Stimulated activated CD8-positive, alpha-beta memory T cell treated with anti-CD3 and anti-CD28 coated beads, Interleukin-12 subunit alpha, Interleukin-12 subunit beta, amount 100 ng/mL, for 4 hours (primary cell): ENCODE results near the gene GPATCH2L.

Experiments
- DNase-seq: peaks from one replicate; pipeline ENCODE4 v3.0.0-alpha.2; 2020; ENCODE audit warnings: low read depth

The GPATCH2L gene

DNA sequence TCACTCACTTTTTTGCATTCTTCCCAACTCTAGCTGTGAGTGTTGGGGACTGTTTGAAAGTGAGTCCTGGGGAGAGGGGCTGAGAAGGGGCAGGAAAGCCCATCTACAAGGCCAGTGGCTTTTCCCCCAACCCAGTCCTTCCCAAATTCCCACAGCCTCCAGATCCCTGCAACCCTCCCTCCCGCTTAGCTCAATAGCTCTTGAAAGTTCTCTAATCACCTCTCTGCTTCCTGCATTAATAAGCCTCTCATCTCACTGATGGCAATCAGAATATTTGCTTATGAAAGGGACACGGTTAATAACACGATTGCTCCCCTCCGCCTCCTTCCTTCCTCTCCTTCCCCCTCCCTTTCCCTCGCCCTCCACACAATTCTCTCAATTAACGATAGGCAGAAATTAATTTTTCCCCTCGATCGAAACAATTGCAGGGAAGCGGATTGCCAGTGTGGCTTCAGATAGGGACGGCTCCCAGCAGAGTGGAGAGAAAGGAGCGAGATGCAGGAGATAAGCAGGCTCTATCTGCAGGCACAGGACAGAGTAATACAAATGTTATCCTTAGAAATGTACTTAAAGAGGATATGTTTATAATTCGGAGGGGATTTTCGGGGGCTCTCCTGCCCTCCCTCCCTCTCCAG, 15.1 kb upstream of the GPATCH2L start:
- DNase-seq = no peak

DNA sequence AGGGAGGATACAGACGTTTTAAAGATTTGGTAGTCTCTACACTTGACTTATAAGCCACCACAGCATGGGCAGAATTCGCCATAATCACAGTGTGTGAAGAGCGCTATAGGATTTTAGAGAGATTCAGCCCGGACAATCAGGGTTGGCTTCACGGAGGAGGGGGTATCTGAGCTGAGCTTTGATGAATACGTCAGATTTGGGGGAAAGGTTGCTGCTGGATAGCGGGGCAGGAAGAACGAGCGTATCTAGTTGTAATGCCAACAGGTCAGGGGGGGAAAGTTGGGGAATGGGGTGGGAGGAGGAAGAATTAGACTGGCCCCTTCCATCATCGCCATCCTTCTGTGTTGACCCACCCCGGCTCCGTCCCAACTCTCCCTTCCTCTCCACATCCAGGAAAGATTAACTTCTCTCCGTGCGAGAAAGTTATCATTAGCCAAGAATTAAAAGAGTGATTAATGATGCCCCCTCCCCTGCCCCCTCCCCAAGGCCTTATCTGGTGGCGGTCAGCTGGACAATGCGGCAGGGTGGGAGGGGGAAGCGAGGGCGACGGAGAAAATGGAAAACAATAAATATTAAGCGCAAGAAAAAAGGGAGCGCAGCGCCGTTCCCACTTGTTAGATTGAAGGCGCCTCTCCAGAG, 13.5 kb upstream of the GPATCH2L start:
- DNase-seq = no peak

DNA sequence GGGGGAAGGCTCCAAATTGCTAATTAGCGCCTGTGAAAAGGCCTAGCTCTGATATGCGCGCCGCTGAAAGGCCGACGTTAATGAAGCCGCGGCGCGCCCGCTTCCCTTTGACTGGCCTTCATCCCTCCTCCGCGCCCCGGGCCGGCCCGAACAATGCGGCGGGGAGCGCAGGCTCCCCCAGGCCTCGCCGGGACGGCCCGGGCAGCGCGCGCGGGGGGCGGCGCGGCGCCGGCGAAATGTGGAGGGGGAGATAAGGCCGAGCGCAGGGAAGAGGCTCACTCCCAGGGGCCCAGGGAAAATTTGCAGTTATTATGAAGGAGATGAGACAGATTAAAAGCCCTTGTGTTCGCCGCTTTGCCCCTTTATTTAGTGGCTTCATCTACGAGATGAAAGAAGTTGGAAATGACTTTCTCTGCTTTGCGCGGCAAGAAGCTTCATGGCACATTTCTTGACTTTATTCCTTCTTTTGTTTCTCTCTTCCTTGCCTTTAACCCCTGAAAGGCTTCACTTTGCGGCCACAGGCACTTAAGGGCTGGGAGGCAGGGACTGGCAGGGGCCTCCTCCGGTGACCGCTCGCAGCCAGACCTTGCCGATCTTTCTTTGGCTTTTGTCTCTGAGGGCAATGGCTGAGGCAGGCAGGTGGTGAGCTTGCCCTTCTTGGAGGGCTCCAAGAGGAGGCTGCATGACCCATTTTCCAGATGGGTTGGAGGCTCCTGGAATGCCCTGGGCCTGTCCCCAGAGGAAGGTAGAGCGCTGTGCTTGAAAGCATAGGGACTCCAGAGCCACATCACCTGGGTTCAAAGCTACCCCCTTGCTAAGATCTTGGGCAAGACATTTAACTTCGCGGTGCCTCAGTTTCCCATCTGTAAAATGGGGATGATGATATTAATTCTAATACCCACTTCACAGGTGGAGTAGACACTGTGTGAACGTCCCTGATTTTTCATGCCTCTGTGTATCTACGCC, 12.7 kb upstream of the GPATCH2L start:
- DNase-seq = no peak

DNA sequence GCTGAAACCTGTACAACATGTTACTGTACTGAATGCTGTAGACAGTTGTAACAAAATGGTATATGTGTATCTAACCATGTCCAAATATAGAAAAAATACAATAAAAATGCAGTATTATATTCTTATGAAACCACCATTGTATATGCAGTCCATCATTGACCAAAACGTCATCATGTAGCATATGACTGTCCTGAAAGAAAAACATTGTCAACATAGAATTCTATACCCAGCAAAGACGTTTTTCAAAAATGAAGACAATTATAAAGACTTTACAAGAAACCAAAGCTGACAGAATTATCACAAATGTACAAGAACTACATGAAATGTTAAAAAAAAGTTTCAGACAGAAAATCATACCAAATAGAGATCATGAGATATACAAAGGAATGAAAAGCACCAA, 8.1 kb upstream of the GPATCH2L start:
- DNase-seq = no peak

DNA sequence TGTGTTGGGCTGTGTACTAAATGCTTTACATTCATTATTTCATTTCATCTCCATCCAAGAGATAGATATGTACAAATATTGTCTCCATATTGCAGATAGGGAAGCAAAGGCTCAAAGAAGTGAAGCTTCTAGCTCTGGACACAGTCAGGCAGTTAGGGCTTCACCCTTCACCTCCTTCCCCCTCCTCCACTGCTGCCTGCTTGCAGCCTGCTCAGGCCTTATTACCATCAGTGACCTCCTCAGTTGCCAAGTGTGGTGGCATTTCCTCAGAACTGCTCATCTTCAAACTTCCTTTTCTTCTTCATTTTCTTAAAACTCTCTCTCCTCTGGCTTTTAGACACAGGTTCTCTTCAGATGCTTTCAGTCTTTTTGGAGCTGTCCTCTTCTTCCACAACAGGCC, 4.7 kb upstream of the GPATCH2L start:
- DNase-seq = no peak

DNA sequence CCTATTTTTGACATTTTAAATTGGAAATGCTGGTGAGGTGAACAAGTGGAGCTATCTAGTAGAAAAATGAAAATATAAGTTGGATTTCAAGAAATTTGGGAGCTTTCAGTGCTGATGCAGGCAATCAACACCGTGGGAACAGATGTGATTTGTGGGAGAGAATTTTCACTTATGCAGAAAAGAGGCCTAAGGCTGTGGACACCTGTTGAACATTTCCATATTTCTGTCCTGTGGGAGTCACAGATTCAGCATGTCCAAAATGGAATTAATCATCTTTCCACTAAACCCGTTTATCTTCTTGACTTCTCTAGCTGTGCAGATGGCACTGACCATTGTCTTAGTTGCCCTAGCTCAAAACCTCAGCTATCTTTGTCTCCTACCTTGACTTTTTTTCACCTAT, 2.5 kb upstream of the GPATCH2L start:
- no peak for DNase-seq

DNA sequence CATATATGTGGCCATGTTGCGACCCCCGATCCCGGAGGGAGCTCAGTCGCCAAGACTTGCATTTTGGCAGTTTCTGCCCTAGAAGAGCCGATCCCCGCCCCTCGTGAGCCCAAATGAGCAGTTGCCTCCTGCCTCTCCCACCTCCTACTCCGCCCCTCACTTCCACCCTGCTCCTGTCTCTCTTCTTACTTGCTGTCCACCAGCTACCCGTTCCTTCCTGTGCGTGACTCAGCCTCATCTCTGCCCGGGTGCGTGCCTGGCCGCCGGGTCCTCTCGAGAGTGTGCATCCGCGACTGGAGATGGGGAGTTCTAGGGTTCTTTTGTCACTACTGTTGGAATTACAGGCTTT, 585 bp downstream of the GPATCH2L start:
- DNase-seq = peak; percentile 59

DNA sequence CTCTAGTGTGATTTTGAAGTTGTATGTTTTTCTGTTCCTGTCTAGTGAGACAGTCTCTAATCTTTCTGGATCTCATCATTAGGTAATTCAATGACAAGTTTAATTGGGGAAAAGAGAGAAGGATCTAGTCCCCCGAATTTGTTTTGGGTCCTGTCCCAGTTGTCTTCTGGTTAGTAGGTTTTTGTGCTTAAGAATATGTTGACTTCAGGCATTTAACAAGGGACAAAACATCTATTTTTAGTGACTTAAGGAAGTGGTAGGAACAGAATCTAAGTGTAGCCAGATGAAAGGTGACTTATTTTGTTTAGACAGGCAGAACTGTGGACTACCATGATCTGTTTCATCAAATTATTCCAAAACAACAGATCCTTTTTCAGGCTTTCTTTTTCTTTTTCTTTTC, 2.2 kb downstream of the GPATCH2L start:
- DNase-seq = no peak

DNA sequence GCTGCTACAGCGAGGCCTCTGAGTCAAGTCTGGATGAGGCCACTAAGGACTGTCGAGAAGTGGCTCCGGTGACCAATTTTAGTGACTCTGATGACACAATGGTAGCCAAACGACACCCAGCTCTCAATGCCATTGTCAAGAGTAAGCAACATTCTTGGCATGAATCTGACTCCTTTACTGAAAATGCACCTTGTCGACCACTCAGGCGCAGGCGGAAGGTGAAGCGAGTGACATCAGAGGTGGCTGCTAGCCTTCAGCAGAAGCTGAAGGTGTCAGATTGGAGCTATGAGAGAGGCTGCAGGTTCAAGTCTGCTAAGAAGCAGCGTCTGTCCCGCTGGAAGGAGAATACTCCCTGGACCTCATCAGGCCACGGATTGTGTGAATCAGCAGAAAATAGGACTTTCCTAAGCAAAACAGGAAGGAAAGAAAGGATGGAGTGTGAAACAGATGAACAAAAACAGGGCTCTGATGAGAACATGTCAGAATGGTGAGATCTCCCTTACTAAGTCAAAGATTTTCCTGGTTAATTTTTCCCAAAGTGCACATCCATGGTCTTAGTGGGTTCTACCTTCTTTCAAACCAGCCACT, 2.9 kb downstream of the GPATCH2L start:
- no peak for DNase-seq

DNA sequence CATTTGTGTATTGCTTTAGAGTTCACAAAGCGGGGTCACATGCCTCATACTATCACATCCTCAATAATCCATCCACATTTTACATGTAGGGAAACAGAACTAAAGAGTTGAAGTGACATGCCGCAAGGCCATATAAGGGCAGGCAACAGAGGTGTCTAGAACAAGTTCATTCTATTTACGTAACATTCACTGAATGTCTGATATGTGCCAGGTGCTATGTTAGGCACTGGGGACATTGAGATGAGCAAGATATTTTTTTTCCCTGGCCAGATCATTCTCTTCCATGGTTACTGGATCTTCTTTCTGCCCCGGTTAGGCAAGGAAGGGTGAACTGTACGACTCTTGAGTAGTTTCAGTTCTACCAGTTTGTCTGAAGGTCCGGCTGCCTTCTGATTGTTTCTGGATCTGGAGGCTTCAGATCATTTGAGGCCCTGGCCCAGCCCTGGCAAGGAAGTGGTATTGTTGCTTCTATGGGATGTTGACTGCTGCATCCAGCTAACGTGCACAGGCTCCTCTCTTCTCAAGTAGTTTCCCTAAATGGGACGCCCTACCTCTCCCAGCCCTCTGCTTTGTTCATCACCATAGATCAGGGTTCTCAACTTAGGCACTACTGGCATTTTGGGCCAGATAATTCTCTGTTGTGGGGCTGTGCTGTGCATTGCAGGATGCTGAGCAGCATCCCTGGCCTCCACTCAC, 12.1 kb downstream of the GPATCH2L start:
- no peak for DNase-seq

DNA sequence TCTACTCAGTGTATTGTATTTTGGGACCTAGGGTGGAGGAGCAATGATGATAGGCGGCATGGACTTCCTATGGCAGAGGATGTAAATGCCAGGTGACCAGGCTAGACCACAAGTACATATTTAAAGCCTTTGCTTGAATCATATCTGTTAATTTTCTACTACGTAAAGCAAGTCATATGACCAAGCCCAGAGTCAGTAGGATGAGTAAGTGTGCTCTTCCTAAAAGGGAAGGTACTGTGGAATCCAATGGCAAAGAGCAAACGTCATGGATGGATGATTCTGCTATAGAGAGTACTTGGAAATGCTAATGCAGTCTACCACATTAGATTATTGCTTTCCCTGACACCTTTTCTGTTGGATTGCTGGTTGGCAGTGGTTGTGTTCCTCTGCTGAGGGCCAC, 16.8 kb downstream of the GPATCH2L start:
- DNase-seq = no peak

DNA sequence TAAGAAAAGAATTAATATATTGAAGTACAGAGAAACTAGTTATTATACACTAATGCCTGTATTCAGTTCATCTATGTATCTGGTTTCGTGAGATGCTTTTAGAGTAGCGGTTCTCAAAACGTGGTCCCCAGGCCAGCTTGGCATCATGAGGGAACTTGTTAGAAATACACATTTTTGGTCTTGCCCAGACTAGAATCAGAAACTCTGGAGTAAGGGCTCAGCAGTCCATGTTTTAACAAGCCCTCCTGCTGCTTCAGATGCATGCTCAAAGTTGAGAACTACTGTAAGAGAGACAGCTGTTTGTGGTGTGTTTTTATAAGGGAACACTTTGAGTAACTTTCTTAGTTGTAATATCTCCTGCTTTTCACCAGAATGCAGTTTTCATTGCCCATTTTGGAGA, 18.1 kb downstream of the GPATCH2L start:
- no peak for DNase-seq

DNA sequence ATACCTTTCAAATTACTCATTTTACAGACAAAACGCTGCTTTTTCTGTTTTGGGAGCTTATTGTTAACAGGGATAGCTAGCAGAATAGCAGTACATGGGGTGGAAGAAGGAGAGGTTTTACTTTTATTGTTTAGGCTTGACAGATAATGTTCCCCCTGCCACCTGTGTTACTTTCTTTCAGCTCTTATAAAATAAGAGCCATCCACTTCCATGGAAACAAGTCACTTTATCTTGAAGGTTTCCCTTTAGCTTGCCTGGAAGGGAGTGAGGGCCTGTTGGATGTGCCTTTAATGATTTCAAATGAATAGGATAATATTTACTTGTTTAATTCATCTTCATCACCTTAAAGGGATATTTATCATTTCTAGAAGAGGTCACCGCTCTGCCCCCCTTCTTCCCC, 23.3 kb downstream of the GPATCH2L start:
- no peak for DNase-seq

DNA sequence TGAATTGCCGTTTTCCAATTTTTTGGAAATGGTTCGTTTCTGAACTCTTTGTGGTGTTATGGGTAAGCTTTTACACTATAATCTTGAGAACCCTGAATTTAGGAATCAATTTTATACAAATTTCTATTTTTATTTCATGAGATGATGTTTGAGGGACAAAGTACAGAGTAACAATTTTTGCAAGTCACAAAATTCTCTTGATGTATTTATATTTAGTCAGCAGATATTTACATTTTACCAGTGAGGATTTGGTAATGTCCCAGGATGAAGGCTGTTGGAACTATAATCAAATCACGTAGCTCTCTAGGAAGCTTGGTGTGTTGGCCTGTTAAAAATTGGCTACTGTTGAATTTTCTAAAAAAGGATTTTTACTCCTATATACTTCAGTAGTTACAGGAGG, 24.2 kb downstream of the GPATCH2L start:
- DNase-seq = no peak

DNA sequence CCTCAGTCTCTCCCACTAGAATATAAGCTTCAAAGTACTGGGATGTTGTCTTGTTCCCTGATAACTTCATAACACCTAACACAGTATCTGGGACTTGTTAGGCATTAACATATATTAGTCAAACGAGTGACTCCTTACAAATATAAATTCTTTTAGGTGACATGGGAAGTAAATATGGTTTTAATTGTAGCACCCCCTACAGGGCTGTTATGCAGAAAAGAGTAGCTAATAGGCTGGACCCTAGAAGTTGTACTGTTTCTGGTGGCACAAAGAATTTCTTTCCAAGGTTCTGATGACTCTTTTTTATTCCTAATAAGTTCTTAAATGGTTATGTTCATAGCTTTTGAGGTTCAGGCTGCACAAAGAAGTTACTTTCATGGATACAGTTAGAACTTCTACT, 29.8 kb downstream of the GPATCH2L start:
- DNase-seq = no peak

DNA sequence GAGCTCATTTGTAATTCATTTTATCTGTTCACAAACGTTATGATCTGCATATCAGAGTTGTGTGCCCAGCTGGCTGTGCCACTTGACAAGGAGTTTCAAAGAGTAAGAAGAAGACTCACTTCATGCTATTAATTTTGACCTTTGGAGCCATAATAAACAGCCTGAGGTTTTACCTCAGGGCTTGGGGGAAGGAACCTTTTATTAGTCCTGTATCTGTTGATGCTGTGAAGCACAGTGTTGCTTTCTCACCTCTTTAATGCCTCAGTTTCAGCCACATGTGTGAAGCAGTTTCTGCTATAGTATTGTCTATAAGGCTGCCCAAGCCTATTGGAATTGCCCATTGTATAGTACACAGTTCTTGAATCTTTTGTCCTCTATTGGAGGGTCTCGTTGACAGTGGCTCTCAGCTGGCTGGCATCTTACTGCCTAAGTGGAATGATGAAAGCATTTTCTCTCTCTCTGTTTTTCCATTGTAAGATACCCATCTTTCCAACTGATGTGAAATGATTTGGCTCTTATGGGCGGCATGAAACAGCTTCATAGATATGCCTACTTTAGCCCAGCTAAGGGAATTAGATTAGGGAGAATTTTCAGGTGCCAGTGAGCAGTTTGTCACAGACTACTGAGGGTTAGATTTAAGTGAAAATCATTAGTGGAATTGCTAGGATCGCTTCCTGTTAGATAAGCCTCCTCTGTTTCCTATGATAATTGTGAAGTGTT, 34.7 kb downstream of the GPATCH2L start:
- DNase-seq = no peak

DNA sequence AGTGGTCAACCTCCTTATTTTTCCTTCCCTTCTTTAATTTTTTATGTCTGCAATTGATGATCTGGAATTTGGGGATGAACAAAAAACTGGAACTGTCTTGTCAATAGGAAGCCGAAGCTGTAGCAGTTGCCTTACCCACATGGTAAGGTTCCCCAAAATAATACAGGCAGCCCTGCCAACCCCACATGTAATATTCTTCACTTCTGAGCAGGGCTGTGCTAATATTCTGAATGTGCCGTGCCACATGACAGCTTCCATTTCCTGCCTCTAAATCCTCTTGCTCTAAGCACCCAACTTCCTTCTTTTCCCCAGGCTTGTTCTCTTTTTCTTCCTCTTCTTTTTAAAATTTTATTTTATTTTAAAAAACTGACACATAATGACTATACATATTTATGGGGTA, 39.6 kb downstream of the GPATCH2L start:
- DNase-seq = no peak

DNA sequence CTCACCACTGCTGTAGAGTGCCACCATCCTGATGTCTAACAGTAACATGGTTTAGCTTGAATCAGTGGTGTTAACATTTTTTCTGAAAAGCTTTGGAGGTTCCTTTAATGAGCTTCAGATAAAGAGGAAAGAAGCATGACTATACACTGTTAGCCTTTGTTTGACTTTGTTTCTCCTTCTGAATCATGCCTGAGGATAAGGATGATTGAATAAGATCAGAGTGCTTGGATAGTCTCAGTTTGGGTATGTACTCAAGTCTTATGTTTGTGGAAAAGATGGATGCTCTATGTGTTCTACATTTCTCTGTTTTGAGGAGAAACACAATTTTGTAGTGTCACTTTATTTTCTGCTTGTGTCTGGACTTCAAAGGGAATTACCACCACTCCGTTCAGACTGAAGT, 42.0 kb downstream of the GPATCH2L start:
- no peak for DNase-seq

DNA sequence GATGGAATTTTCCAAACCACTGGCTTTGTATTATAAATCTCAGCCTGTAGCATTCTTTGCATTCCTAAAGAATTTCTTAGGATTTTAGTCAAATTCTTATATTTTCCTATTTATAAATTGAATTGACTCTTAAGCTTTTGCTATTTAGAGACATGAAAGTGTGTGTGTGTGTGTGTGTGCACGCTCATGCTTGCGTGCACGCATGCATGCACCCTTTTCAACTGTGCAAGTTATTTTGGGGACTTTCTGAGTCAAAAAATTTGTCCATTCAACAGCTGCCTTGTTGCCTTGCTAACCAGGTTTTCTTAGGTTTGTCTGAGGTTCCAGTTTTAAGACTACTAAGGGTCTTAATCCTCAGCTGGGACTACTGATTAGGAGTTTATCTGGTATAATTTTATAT, 42.6 kb downstream of the GPATCH2L start:
- no peak for DNase-seq

DNA sequence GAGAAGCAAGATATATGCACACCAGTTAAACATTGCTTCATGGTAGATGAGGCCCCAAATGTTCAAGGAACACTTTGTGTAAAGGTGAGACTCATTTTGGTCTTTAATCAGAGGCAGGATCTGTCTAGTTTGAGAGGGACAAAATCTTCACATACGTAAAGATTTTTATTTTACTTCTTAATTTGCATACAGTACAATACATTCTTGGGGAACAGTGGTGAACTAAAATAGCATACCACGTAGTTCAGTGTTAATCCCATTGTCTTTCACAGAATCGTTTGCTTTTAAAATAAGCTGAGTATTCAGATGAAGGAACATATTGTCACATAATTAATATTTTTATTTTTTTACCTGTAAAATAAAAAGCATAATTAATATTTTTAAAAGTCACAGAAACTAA, 43.3 kb downstream of the GPATCH2L start:
- no peak for DNase-seq

DNA sequence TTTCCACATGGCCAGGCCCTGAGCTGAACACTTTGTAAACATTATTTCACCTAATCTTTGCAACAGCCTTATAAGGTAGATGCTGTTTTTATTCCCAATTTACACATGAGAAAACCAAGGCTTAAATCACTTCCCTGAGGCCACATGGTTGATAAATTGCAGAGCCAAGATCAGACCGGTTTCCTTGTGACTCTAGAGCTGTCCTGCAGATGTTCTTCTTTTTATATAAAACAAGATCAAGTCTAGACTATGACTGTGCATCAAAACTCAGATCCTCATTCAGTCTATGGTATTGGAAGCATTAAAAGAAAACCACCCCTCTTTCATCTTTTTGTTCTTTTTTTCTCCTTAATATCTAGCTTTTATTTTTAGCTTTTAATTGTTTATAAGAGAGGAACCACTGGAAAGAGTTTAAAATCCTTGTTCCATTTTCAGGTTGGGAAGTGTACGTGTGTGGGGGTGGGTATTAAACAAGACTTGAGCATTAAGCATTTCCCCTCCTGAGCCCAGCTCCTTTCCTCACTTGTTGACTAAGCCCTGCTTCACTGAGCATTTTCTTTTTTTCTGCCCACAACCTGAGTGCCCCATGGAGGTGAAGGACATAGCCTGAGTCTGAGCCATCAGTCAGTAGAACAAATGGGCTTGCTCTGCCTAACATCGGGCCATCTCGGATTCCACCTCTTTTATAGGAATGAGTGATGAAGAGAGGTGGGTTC, 45.4 kb downstream of the GPATCH2L start:
- DNase-seq = no peak
